GM18502 (cell line): ENCODE results near the gene GRHL3.

Experiments
- ATAC-seq: cut with Tn5 transposase; IDR thresholded peaks from one replicate; pipeline ENCODE4 v1.9.1; 2021; ENCODE audit warnings: mild to moderate bottlenecking; ENCODE audit not compliant: unreplicated experiment, poor library complexity

GRHL3 gene

GRCh38 chr1:24339996-24340395 is 20.8 kb downstream of the GRHL3 start:
- no peak for ATAC-seq

DNA sequence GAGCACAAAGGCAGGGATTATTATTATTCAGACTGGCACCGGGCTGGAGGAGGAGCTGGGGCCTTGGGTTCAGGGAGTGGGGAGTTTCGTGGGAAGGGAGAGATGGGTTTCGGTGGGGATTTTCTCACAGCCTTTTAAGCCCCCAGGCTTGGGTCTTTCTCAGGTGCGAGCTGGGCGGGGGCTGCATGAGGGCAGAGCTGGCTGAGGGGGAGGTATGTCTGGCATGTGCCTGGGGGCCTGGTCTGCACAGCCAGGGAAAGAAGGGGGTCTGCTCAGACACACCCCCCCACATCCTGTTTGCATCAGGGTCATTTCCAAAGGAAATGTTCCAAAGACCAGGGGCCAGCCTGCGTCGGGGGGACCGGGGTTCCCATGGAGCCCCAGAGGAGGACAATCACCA is 21.6 kb downstream of the GRHL3 start:
- no peak for ATAC-seq

- no peak for ATAC-seq
Measured at GRCh38 chr1:24341260-24341659, 22.1 kb downstream of the GRHL3 start.

DNA sequence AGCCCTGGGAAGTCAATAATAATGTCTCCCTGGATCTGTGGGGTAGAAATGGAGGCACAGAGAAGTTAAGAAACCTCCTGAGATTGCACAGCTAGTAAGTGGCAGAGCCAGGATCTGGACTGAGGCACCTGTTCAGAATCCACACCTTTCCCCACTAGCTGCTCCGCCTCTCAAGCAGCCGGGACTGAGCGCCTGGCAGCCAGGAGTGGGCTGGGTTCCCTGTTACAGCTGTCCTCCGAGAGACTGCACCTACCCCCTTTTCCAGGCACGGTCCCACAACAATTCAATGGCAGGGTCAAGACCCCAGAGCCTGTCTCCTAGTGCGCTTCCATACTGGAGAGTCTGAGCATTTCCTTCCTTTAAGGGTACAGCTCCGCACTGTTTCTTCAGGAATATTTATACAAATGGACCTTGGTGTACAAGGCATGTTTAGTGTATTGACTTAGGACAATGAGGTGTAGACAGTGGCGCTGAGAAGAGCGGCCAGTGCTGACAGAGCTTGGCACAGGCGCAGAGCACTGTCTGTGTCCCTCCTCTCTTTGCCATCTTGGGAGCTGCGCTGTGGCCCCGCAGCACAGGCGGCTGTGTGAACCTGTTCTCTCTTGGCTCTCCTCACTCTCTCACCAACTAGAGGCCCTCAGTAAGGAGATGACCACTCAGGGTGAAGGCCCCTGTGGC is 24.4 kb downstream of the GRHL3 start:
- ATAC-seq = no peak

GRCh38 chr1:24344090-24344742 is 25.1 kb downstream of the GRHL3 start:
- no peak for ATAC-seq

DNA sequence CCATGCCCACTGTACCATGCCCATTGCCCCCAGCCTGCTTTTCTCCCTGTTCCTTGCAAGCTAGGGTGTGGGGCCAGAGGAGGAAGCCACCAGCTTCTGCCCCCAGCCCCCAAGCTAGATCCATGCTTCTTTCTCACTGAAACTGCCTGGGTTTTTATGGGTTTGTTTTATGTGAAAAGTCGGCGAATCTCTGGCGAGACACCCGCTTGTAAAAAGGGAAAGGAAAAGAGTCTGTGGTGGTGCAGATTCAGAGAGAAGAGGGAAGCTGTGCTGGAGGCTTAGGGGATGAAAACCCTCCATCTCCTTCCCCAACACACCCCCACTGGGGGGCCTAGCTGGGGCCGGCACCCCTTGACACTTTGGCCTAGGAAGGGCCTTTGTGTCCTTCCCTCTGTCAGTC is 26.2 kb downstream of the GRHL3 start:
- ATAC-seq = no peak

GRCh38 chr1:24347159-24347934 is 28.2 kb downstream of the GRHL3 start:
- no peak for ATAC-seq

DNA sequence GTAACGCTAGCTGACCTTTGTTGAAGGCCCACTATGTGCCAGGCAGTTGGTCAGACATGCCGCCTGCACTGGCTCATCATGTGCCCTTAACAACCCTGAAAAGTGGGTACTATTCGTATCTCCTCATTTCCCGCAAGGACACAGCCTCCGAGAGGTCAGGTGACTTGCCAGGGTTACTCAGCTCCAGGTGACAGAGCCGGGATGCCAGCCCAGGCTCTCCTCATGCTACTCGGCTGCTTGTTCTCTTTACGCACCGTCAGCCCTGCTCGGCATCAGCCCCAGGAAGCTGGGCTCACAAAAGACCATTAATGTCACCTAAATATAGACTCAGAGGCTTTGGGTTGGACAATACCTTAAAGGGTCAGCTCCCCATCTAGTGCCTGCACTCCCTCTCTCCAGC is 29.0 kb downstream of the GRHL3 start:
- ATAC-seq = no peak

DNA sequence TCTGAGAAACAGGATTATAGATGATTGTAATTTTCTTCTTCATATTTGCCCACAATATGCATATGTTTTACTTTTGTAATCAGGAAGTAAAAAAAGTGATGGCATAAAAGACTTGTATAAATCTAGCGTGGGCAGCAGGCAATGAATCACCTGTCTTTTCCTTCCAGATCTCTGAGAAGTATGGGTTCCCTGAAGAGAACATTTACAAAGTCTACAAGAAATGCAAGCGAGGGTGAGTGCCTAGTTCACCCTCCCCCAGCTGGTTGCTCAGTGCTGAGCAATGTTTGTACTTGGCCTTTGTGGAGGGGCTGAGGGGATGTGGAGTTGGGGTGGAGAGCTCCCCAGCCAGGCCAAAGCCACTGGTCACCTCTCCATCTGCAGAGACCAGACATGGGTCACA is 30.7 kb downstream of the GRHL3 start:
- ATAC-seq = no peak

- no peak for ATAC-seq
Measured at GRCh38 chr1:24351247-24351646, 32.1 kb downstream of the GRHL3 start.

- no peak for ATAC-seq
Measured at GRCh38 chr1:24351918-24352627, 32.9 kb downstream of the GRHL3 start.

- no peak for ATAC-seq
Measured at GRCh38 chr1:24353292-24353891, 34.2 kb downstream of the GRHL3 start.

- no peak for ATAC-seq
Measured at GRCh38 chr1:24355466-24355865, 36.3 kb downstream of the GRHL3 start.

- no peak for ATAC-seq
Measured at GRCh38 chr1:24357038-24357437, 37.9 kb downstream of the GRHL3 start.

- ATAC-seq = no peak
Measured at GRCh38 chr1:24360681-24361080, 41.5 kb downstream of the GRHL3 start.

DNA sequence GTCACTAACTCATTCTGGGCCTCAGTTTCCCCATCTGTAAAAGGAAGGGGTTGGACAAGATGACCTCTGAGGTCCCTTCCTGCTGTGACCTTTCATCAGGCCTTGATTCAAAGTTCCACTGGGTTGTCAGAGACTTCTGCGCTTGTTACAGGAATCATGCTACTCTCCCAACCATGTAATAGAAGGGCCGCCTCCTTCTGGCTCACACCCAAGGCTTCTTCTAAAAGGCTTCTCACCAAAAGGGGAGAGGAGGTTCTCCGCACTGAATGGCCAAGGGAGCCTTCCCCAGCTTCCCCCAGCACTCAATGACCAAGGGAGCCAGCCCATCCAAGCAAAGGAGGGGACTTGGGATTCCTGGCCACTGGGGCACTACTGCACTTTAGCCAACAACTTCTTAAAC is 42.7 kb downstream of the GRHL3 start:
- no peak for ATAC-seq

- ATAC-seq = no peak
Measured at GRCh38 chr1:24362396-24362795, 43.2 kb downstream of the GRHL3 start.

DNA sequence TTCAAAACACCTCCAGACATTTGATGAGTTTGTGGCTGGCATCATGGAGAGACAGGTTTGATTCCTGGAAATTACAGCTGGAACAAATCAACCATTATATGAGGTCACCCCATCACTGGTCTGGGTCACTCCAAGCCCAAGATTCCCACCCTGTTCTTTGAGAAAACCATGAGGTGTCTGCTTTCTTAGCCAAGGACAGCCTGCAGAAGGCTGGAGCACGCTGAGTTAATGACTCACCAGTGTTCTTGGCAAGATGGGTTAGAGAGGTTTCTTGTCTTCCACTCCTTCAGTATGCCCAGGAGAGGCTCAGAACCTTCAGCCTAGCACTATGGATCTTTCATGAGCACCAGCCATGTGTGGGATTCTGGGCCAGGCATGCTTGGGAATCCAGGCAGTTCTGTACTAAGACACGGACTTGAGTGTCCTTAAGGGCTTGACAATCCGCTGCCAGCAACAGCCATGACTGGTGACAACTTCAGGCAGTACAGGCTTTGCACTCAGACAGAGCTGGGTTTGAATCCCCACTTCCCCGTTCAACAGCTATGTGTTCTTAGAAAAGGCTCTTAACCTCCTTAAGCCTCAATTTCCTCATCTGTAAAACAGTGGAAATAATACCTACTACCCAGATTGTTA is 43.9 kb downstream of the GRHL3 start:
- no peak for ATAC-seq

- ATAC-seq = no peak
Measured at GRCh38 chr1:24363994-24364393, 44.8 kb downstream of the GRHL3 start.

GRCh38 chr1:24364605-24364974 is 45.4 kb downstream of the GRHL3 start:
- no peak for ATAC-seq
